NCI-H2107 treated with DMSO at 0.1 percent for 48 hours (cell line): ENCODE results near the gene NKAIN2.

ENCODE experiments used
- DNase-seq: peaks from one replicate; lab custom pipeline; 2025; ENCODE audit not compliant: unreplicated experiment; lab: John Stamatoyannopoulos, UW

Gene NKAIN2

DNA sequence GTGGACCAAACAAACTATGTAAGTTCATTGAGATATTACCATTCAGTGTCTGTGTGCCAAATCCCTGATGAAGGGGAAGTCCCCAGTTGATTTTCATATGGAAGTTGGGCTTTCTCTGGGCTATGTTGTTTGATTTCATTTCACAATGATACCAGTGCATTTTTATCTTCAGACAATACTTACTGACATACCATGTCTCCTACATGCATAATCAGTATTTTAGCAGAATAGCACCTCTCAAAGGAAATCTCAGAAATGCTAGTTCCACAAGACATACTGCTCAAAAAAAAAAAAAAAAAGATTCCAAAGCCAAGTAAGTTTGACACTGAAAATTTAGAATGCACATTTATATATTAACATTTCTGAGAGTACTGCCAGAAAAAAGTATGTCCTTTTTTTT, 989.7 kb downstream of the NKAIN2 start:
- no peak for DNase-seq

DNA sequence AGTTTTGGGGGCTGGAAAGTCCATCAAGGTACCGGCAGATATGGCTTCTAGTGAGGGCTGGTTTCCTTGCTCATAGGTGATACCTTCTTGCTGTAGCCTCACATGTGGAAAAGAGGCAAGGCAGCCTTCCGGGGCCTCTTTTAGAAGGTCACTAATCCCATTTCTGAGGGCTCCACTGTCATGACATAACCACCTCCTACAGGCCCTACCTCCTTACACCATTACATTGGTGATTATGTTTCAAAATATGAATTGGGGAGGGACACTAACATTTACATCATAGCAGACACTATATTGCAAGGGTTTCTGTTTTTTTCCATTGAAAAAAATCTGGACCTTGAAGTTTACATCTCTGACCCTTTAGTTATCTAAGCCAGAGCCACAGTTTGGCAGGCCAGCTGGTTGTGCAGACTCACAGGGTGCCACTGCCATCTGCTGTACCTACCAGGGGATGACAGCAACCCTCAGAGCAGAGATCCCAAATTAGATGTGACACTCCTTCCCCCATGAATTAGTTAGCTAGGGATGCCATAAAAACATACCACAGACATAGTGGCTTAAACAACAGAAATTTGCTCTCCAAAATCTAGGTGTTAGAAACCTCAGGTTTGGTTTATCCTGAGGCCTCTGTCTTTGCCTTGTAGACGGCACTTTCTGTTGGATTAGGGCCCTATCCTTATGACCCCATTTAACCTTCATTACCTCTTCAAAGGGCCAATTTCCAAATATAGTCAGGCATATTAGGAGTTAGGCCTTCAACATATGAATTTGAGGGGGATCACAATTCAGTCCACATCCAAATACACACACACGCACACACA, 992.2 kb downstream of the NKAIN2 start:
- DNase-seq = peak; percentile 43

DNA sequence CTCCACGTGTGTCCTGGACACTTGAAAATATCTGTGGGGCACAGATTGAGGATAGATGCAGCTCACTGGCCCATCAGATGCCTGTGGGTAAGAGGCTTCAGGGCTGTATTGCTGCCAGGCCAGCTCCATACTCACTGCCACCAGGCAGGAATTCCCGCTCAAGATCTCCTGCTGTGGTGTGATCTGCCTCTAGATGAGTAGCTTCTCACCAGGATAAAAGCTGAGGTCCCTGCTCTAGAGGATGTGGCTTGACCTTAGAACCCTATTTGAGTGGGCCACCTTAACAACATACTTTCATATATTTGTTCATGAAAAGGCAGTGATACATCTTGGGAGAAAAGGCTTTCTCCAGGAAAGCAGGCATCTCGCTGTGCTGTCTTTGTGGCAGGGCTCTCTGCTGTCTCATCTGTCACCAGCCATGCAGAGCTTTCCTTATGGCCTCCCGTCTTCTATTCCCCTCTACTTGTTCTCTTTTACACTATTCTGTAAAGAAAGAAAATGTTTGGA, 992.9 kb downstream of the NKAIN2 start:
- DNase-seq = no peak

DNA sequence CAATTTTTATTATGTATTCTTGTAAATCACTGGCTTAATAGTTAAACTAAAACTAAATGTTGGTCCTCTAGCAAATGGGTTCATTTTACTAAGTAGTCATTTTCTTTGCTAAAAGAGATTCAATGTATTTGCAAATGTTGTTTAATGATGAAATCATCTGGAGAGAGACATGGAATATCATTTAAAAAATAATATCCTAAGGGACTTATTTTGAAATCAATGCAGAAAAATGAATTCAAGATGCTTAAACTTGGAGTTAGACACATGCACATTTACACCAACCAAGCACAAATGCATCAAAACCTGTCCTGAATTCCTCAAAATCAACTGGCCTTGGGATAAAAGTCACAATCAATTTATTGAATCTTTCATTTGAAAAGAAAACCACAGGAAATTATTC, 993.6 kb downstream of the NKAIN2 start:
- DNase-seq = no peak

DNA sequence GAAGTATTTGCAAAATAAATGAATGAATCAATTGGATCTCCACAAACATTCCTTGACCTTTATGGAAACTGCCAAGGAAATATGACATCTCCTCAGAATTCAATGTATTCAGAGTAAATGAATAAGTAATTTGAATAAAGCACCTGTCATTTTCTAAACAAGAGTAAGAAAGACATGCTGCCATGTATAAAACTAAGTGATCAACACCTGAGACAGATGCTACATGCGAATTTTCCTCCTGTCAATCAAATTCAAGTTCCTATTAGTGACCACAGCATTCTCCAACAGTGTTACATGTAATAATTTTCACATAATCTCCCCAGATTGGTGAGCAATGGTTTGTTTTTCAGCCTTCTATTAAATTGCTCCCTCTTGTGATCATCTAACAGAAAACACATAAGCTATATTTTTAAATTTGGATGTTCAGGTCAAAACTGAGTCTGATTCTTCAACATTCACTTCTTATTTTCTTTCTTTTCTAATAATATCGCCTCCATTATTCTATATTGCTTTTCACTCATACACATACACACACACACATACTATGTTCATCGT, 995.4 kb downstream of the NKAIN2 start:
- no peak for DNase-seq

DNA sequence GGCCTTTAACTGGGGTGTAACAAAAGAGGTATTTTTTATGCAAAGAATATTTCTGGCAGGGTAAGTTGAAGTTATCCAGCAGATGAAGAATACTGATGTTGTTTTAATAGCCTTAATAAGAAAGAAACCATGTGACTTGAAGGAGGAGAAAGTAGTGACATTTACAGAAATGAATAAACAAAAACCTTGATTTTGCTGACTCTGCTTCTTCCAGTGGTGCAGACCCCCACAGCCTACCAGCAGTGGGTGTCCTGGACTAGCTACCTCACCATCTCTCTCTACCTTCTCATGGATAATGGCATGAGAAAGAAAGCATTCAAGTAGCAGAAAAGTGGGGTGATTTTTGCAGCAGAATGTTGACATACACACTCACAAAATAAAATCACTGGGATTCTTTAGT, 996.0 kb downstream of the NKAIN2 start:
- no peak for DNase-seq

DNA sequence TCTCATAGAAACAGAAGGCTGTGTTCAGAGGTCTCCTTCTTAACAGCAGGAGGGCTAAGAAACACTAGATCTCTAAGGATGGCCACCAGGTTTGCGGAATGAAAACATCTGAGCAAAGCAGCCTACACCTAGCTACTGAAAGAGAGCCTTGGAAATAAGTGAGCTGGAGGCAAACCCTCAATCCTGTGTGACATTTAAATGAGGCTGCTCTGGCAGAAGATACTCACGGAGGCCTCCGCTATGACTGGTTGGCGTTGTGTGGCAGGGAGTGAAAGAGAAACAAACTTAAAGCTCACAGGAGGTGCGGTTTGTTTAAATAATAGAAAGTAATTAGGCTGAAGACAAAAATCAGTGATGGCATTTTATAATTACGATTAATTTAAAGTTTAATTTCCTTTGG, 996.6 kb downstream of the NKAIN2 start:
- DNase-seq = no peak

DNA sequence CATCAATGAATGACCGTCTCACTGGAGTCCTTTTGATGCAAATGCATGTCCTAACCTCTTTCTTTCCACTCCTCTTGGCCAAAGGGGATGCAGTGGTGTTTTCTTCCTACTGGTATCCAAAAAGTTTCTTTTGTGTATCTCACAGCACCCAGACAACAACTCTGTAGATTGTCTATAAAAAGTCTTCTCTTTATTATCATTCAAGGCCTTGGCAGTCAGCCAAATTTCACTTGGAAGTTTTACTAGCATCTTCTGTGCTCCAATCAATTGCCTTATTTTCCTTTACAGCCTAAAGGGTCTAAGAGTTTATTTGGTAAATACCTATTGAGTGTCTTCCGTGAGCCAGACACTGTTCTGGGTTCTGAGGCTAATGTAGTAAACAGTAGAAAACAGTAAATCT, 1008.4 kb downstream of the NKAIN2 start:
- DNase-seq = no peak

DNA sequence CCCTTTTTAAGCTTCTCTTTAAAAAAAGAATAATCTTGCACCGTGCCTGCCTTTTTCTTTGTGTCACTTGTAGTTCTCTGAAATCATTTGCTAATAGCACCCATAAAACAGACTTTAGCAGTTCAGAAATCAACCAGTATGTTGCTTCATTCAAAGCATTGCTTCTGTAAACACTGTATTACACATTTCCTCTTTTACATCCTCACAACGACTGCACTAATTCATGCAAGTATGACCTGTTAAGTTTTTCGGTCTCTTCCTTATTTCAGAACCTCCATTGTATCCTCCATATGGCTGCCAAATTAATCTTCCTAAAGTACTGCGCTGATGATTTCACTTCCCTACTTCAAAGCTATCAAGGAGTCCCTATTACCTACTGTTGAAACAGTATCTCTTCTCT, 1015.7 kb downstream of the NKAIN2 start:
- no peak for DNase-seq

DNA sequence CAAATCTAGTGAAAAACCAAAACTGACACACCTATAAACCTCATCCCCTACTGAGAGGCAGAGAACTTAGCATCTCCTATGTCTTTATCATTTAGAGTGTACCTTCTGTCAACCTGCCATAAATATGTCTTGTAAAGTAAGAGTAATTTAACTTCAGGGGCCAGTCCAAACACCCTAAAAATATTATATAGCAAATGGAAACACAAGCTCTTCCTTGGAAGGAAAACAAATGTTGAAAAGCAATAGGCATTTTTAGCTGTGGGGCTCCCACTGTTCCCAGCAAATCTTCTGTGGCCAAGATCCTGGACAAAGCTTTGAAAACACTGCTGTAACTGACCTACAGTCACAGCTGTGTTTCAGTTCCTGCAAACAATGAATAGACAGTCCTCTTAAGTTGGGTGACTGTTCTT, 1018.5 kb downstream of the NKAIN2 start:
- no peak for DNase-seq

DNA sequence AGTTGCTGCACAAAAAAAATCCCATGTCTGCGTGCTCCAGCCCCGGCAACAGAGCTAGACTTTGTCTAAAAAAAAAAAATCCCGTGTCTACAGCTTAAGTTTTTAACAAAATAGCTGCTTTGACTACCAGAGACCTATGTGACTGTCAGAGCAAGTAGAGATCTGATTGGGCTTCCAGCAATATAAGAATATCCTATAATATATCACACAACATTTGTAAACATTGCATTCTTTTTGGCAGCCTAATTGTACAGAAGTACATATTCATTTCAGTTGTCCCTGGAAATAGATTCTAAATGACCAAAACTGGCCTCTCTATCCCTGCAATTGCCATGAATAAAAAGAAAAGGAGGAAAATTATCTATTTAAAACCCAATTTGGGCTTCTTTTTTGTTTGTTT, 1019.1 kb downstream of the NKAIN2 start:
- DNase-seq = no peak

DNA sequence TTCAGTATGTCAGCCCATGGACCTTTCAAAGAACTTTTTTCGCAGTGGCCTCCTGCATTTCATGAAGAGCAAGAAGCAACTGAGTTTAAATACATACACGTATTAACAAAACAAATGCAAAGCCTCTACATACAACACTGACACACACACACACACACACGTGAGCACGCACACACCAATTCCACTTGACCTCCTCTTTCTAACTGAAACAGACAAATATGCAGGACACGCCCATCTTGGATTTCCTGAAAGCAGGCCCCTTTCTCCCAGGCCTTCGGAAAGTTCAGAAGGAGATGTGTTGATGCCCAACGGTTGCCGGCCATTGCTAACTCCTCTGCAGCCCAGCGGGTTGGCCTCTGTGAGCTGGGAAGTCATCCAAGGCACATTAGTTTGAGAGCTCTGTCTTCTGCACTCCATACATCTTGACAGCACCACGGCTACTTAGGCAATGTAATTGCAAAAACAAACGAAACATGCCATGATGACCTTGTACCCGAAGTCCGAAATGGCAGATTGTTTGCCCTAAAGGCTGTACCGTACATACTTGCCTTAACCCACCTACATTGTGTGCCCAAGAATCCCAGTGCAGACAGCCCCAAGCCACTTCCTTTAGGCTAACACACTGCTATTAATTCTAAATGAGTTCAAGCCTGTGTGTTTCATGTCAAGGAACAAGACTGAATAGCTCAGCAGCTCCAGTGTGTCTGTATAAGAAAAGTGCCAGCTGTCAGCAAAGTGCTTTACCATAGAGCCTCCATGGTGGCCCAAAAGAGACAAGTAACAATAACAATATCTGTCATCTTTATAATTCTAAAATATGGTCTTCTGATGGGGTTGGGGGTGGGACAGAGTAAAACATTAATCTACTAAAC, 1019.8 kb downstream of the NKAIN2 start:
- no peak for DNase-seq

DNA sequence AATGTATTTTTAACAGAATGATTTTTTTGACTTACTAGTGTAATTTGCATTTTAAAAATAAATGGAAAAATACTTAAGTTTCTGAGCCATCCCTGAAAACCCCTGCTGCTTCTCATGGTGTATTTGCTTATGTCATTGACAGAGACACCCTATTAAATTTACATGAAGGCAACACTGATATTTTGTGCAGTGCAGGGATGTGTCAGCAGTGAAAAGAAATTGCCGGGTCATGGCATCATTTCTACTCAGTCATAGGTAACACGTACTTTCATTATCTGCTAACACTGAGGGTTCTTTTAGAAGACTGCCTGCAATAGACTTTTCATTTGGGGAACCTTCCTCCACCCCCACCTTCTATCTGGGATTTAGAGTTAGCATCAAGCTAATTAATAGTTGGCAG, 1021.9 kb downstream of the NKAIN2 start:
- DNase-seq = no peak

DNA sequence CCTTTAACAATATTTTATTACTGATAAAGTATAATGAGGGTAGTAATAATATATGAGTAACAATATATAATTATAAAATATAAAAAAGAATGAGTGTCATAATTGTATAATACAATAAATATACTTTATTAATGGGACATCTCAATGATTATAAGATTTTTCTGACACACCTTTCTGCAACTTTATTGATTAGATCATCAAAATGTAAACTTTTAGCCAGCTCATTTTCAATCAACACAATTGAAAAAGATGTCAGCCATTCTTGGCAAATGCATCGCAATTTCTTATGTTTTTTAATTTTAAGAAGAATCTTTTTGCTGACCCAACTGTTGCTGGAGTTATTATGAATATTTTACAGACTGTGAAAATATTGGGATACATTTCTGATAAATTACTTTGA, 1026.2 kb downstream of the NKAIN2 start:
- no peak for DNase-seq

DNA sequence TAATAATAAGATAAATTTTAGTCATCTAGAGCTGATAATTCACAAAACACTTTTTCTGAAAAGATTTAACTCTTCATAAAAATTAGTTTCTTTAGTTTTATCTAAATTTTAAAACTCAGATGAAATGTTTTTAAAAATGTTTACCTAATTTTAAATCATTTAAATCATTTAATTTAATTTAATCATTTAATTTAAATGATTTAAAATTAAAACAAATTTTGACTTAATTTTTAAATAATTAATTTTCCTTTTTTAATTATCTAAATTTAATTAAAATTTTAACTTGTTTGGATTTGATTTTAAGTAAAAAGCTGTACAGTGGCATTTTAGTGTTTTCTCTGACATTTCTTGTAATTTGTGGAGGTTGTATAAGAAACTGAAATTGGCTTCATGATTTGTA, 1026.8 kb downstream of the NKAIN2 start:
- no peak for DNase-seq

DNA sequence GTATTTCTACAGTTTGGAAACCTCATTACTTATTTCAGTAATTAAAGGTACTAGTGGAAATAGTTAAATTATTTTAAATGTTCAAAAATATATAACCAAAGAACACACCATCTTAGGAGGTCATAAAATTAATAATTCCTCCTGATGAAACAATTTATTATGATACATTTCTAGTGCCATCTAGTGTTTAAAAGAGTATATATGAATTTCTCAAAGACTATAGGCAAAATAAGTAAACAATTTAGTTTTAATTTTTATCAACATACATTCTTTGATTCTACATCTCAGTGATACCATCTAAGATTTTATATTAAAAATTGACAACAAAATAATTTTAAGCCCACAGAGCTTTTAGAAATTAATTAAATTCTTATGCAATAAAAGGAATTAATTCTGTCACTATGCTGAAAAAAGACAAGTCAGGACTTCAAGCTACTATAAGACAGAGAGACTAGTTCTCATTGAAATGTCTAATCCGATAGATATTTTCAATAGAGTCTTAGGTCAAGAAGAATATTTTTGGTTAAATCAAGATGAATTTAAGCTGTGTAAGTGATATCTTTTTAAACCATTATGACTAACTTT, 1050.8 kb downstream of the NKAIN2 start:
- peak; percentile 22 for DNase-seq

DNA sequence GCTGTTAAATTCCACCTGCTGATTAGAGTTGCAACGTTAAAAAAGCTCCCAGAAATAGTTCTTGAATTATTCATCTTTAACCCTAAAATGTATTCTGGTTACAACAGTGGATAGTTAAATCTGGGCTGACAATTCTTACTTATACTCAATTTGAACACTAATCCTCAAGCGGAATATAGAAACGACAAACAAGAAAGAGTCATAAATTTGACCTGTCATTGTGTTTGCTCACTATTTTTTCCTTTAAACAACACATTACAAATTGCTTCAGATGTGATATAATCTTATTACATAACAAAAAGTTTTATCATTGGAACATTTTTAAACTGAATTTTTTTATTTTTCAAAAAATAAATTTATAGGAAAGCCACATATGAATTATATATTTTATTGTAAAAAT, 1054.1 kb downstream of the NKAIN2 start:
- no peak for DNase-seq

DNA sequence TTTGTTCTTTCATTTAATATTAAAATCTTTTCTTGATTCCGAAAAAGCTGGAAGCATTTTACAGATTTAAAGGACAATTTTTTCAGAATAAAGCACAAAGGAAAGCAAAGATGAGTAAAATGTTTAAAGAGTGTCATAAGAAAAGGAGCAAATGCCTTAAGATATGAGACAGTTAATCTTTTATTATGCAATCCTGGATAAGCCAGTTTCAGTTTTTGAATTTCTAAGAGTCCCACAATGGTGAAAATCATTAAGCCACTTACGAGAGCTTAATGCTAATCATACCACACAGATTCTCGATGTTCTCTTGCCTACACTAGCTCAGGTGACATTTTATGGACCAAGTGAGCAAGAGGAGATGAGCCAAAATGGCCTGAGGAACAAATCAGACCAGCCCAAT, 1054.9 kb downstream of the NKAIN2 start:
- DNase-seq = no peak

DNA sequence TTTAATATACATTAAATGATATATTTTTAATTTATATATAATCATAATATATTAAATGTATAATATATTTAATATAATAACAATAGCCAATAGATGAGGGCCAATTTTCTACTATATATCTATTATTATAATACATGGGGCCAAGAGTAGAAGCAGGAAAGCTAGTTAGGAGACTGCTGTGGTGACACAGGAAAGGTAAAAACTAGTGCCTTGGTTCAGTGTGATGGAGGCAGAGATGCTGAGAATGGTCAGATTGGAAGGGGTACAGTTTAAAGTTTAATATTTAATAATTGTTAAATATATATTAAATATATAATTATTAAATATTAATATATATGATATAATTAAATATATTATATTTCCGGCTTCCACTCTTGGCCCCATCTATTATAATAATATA, 1055.7 kb downstream of the NKAIN2 start:
- no peak for DNase-seq

DNA sequence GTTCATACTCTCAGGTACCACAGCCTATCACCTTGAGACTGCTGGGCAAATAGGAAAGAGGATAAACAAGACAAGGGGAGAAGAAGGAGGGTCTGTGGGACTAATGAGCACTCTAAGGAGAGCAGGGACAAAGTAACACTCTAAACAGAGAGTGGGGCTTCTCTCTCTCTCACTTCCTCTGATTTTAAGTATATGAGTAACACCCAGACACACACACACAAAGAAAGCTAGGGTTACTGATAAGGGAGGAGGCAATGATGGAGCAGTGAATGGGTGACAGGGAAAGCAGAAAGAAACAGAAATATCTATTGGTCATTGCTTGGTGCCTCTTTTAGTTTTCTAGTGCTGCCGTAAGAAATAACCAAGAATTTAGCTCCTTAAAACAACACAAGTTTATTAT, 1062.4 kb downstream of the NKAIN2 start:
- DNase-seq = no peak

DNA sequence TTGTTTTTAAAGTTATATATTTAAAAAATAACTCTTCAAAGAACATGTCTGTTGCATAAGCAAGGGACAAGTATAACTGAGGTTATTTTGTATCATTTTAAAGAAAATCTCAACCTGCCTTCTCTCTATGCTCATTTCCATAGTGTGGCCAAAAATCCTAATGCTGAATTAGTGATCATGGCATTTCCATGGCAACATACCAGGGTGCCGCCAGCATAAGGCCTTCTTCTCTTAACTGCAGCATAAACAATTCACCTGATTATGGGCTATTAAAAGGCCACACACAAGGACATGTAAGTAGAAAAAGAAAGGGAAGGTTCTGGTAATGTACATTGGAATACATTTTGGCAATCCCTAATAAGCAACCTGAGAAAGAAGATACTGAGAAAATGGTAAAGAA, 1063.5 kb downstream of the NKAIN2 start:
- DNase-seq = no peak
